ENCODE data around the gene TRAF4.

Gene TRAF4

GRCh38 chr17:28726627-28727491, 17.0 kb upstream of the TRAF4 start:
- in situ Hi-C loops (cut with MboI; ENCODE audit: low sequenced_read_pairs), result loop anchor here (25.0 kb wide), 1 partner anchor 385 kb away; no protein-coding TSS in a partner anchor

GRCh38 chr17:28728364-28729200, 15.2 kb upstream of the TRAF4 start, which contains the start of gene NEK8:
Gene NEK8, plus strand, starts transcription at chr17:28728788. Its CDS starts 26 bp downstream, at chr17:28728814.
- in situ Hi-C loops (cut with MboI; ENCODE audit: low sequenced_read_pairs), result loop anchor here (25.0 kb wide), 1 partner anchor 384 kb away; no protein-coding TSS in a partner anchor

- in situ Hi-C loops (cut with MboI; ENCODE audit: low sequenced_read_pairs), result loop anchor here (25.0 kb wide), 1 partner anchor 382 kb away; no protein-coding TSS in a partner anchor
Observed at GRCh38 chr17:28729950-28730330, 13.9 kb upstream of the TRAF4 start.

GRCh38 chr17:28733346-28733745, 10.5 kb upstream of the TRAF4 start:
- in situ Hi-C loops (cut with MboI; ENCODE audit: low sequenced_read_pairs), result loop anchor here (25.0 kb wide), 1 partner anchor 379 kb away; no protein-coding TSS in a partner anchor

GRCh38 chr17:28734712-28735241, 9.0 kb upstream of the TRAF4 start:
- in situ Hi-C loops (cut with MboI; ENCODE audit: low sequenced_read_pairs), result loop anchor here (25.0 kb wide), 1 partner anchor 378 kb away; no protein-coding TSS in a partner anchor

GRCh38 chr17:28735242-28735722, 8.5 kb upstream of the TRAF4 start:
- in situ Hi-C loops (cut with MboI; ENCODE audit: low sequenced_read_pairs), result loop anchor here (25.0 kb wide), 1 partner anchor 377 kb away; no protein-coding TSS in a partner anchor

GRCh38 chr17:28735913-28736769, 7.7 kb upstream of the TRAF4 start:
- in situ Hi-C loops (cut with MboI; ENCODE audit: low sequenced_read_pairs), result loop anchor here (25.0 kb wide), 1 partner anchor 376 kb away; no protein-coding TSS in a partner anchor

GRCh38 chr17:28737316-28737715, 6.5 kb upstream of the TRAF4 start:
- in situ Hi-C loops (cut with MboI; ENCODE audit: low sequenced_read_pairs), result loop anchor here (25.0 kb wide), 1 partner anchor 375 kb away; no protein-coding TSS in a partner anchor

- in situ Hi-C loops (cut with MboI; ENCODE audit: low sequenced_read_pairs), result loop anchor here (25.0 kb wide), 1 partner anchor 374 kb away; no protein-coding TSS in a partner anchor
Observed at GRCh38 chr17:28737770-28738679, 5.8 kb upstream of the TRAF4 start.

GRCh38 chr17:28738680-28739384, 5.0 kb upstream of the TRAF4 start:
- in situ Hi-C loops (cut with MboI; ENCODE audit: low sequenced_read_pairs), result loop anchor here (25.0 kb wide), 1 partner anchor 373 kb away; no protein-coding TSS in a partner anchor

- in situ Hi-C loops (cut with MboI; ENCODE audit: low sequenced_read_pairs), result loop anchor here (25.0 kb wide), 1 partner anchor 372 kb away; no protein-coding TSS in a partner anchor
Observed at GRCh38 chr17:28740406-28741357, 3.1 kb upstream of the TRAF4 start.

GRCh38 chr17:28741358-28742349, 2.2 kb upstream of the TRAF4 start:
- in situ Hi-C loops (cut with MboI; ENCODE audit: low sequenced_read_pairs), result loop anchor here (25.0 kb wide), 1 partner anchor 371 kb away; no protein-coding TSS in a partner anchor

- in situ Hi-C loops (cut with MboI; ENCODE audit: low sequenced_read_pairs), result loop anchor here (25.0 kb wide), 1 partner anchor 368 kb away; no protein-coding TSS in a partner anchor
Observed at GRCh38 chr17:28744104-28744971, 527 bp downstream of the TRAF4 start.
